ENCODE results near the gene SELENOF. TPM values are rescaled to one million over a fixed set of nuclear protein-coding genes. Genes with fewer than 3 reads are reported as not detected.
"Not testable (repeated sequence)": the region's sequence is repeated elsewhere in the genome, so short reads cannot be mapped to it uniquely, and the experiment has no call there.

Gene SELENOF
- total and polyA plus RNA-seq, 5 experiments from 2014 or later: 157 to 369 (median 289) TPM

DNA sequence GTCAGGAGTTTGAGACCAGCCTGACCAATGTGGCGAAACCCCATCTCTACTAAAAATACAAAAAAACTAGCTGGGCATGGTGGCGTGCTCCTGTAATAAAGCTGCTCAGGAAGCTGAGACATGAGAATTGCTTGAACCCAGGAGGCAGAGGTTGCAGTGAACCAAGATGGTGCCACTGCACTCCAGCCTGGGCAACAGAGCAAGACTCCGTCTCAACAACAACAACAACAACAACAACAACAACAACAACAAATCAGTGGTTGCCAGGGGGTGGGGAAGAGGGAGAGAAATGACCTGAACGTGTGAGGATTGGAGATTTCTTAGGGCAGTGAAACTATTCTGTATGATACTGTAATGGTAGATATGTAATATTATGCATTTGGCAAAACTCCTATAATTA is 46.6 kb downstream of the SELENOF start:
- not testable (repeated sequence) for DNase-seq, H3K4me3 Mint-ChIP-seq, H3K27me3 Mint-ChIP-seq, ATAC-seq, H3K9me3 Mint-ChIP-seq
- Mint-ChIP-seq H3K36me3 (peaks cover 0 to 49% (median 11%) of the 10 kb centered on the region in 3 donors), H3K4me1 (peaks cover 5 to 33% (median 13%) of the 10 kb centered on the region in 4 donors), H3K27ac (peak overlapping the region in 1 of 10 donors; percentile 81)
- POLR2A ChIA-PET: interaction anchor here (0.6 kb wide), 1 partner anchor 22 kb away, joined by 3 read pairs; no protein-coding TSS in a partner anchor

DNA sequence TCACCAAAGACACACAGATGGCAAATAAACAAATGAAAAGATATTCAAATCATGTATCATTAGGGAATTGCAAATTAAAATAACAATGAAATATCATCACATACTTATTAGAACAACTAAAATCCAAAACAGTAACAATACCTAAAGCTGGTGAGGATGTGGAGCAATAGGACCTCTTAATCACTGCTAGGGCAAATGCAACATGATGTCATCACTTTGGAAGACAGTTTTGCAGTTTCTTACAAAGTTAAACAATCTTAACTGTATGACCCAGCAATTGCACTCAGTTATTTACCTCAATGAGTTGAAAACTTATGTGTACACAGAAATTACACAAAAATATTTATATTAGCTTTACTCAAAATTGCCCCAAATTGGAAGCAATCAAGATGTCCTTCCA is 47.3 kb downstream of the SELENOF start:
- H3K4me1 Mint-ChIP-seq: peaks cover 5 to 33% (median 13%) of the 10 kb centered on the region in 4 donors
- POLR2A ChIA-PET: interaction anchor here (0.6 kb wide), 1 partner anchor 23 kb away, joined by 3 read pairs; no protein-coding TSS in a partner anchor
- H3K27ac Mint-ChIP-seq: peak overlapping the region in 8 of 10 donors; percentile 37 to 86 (median 62)
- H3K4me3 Mint-ChIP-seq: no peak overlapping the region
- peaks cover 0 to 52% (median 9%) of the 10 kb centered on the region in 3 donors for H3K36me3 Mint-ChIP-seq
- no peaks in the 10 kb centered on the region for H3K27me3 Mint-ChIP-seq
- no peak for DNase-seq
- no peak for ATAC-seq
- no peaks in the 10 kb centered on the region for H3K9me3 Mint-ChIP-seq

DNA sequence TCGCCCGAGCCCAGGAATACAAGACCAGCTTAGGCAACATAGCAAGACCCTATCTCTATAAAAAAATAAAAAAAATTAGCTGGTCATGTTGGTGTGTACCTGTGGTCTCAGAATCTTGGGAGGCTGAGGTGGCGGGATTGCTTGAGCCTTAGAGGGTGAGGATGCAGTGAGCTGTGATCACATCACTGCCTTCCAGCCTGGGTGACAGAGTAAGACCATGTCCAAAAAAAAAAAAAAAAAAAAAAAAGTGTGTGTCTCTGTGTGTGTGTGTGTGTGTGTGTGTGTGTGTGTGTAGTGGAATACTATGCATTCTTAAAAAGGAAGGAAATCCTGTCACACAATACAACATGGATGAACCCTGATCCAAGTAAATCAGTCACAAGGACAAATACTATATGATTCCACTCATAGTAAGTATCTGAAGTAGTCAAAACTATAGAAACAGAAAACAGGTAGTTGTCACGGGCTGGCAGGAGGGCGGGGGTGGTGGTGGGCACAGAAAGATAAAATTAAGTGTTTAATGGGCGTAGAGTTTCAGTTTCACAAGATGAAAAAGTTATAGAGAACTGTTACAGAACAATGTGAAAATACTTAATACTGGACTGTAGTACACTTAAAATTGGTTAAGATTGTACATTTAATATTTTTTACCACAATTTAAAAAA is 47.8 kb downstream of the SELENOF start:
- DNase-seq (no peak), ATAC-seq (no peak)
- Mint-ChIP-seq H3K27ac (peak overlapping the region; percentile 3 to 86 (median 54)), H3K4me1 (peaks cover 5 to 37% (median 15%) of the 10 kb centered on the region in 4 donors), H3K27me3 (no peaks in the 10 kb centered on the region), H3K36me3 (peaks cover 0 to 57% (median 9%) of the 10 kb centered on the region in 3 donors), H3K9me3 (no peaks in the 10 kb centered on the region), H3K4me3 (peak overlapping the region in 1 of 10 donors; percentile 17)
- POLR2A ChIA-PET: no interaction called here

DNA sequence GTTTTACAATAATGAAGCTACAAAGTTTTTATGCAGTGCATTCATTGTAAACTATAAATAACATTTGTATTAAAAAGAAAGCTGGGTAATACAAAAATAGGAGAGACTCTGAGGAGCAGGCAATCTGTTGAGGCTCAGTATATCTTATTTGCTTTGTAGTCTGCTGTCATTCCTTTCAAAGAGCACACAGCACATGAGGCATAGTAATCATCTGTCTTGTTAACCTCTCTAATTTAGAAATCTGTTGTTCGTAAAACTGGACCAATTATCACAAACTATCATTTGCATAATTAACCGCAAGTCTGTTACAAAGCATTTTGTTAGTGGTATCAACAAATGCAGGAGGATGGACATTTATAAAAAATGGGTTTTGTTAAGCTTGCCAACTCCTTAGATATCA is 51.0 kb downstream of the SELENOF start:
- ATAC-seq (no peak), DNase-seq (no peak)
- Mint-ChIP-seq H3K4me1 (peaks cover 0 to 28% (median 9%) of the 10 kb centered on the region in 4 donors), H3K27me3 (no peaks in the 10 kb centered on the region), H3K4me3 (no peak overlapping the region), H3K9me3 (no peaks in the 10 kb centered on the region), H3K27ac (peak overlapping the region in 2 of 10 donors; percentile 9 to 48), H3K36me3 (peaks cover 0 to 48% (median 12%) of the 10 kb centered on the region in 3 donors)
- POLR2A ChIA-PET: no interaction called here

DNA sequence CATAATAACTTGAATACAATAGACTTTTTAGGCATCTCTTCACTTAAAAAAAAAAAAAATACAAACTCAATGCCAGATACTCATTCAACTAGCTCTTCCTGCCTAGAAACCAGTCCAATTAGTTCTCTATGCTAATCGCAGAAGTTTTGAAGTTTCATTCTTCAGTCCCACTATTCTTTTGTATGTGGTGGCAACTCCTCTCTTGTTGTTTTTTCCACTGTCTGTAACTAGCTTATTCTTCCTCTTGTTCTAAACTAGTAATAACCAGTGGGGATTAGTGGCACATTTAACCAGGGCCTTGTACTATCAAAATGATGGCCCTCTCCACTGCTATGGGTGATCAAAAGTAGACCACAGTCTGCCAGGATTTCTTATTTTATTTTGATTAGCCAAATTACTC is 52.5 kb downstream of the SELENOF start:
- Mint-ChIP-seq H3K4me3 (no peak overlapping the region), H3K9me3 (no peaks in the 10 kb centered on the region), H3K27ac (peak overlapping the region in 7 of 10 donors; percentile 8 to 78 (median 25)), H3K27me3 (no peaks in the 10 kb centered on the region), H3K36me3 (peaks cover 0 to 42% (median 7%) of the 10 kb centered on the region in 3 donors), H3K4me1 (peaks cover 0 to 19% (median 8%) of the 10 kb centered on the region in 4 donors)
- POLR2A ChIA-PET: no interaction called here
- ATAC-seq: no peak
- DNase-seq: no peak

DNA sequence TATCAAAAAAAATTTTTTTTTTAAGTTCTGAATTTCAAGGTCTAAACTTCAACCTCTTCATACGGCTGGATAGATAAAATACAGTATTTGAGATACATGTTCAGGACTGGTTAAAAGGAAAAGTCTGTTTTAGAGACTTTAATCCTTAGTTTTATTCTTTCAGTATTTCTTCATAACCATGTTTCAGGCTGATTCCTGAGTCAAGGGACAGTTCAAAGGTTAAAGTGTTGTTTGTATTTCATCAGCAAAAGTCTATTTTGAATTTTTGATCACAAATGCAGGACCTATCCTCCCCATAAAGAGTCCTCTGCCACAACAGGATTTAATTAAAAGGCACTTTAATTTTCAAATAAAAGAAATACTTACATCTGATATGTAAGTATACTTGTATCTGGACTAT is 53.5 kb downstream of the SELENOF start:
- Mint-ChIP-seq H3K9me3 (no peaks in the 10 kb centered on the region), H3K36me3 (peaks cover 0 to 34% (median 5%) of the 10 kb centered on the region in 3 donors), H3K4me3 (no peak overlapping the region), H3K27me3 (no peaks in the 10 kb centered on the region), H3K4me1 (peaks cover 0 to 10% (median 4%) of the 10 kb centered on the region in 4 donors), H3K27ac (peak overlapping the region in 2 of 10 donors; percentile 9 to 78)
- POLR2A ChIA-PET: no interaction called here
- no peak for DNase-seq
- no peak for ATAC-seq

DNA sequence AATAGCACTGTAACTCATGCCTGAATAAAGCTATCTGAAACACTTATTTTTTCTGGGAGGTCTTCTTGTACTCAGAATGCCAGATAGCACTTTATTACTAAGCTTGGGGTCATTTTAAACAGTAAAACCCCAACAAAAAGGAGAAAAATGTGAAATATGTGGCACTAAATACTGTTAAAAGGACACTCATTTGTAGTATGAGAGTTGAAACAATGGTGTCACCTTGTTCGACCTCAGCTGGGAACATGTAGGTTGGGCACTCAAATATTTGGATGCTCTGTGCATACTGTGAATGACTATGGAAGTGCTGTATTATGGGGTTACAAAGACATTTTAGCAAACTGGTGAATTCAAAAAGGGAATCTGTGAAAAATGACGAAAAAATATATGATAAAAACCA is 53.9 kb downstream of the SELENOF start:
- Mint-ChIP-seq H3K36me3 (peaks cover 0 to 30% (median 5%) of the 10 kb centered on the region in 3 donors), H3K4me3 (no peak overlapping the region), H3K4me1 (peaks cover 0 to 7% (median 4%) of the 10 kb centered on the region in 4 donors), H3K27ac (peak overlapping the region in 1 of 10 donors; percentile 20), H3K27me3 (no peaks in the 10 kb centered on the region), H3K9me3 (no peaks in the 10 kb centered on the region)
- ATAC-seq (no peak), DNase-seq (no peak)
- POLR2A ChIA-PET: no interaction called here

DNA sequence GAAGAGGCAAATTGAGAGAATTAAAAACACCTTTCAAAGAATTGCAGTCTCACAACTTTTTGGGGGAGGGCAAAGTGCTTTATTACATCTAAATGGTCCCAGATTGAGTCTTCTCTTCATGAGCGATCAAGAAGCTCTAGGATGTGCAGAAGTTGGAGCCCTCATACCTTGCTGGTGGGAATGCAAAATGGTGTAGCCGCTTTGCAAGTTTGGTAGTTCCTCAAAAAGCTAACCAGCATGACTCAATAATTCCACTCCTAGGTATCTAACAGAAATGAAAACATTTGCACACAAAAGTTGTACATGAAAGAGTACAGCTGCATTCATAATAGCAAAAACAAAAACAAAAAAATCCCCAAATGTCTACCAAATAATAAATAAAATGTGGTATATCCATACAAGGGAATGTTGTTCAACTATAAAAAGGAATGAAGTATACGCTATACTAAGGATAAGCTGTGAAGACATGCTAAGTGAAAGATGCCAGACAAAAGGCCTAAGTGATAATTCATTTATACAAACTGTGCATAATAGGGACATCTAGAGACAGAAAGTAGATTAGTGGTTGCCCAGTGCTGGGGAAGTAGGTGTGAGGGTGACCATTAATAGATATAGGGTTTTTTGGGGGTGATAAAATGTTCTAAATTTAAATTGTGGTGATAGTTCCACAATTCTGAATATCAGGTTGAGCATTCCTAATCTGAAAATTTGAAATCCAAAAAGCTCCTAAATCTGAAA is 55.2 kb downstream of the SELENOF start:
- POLR2A ChIA-PET: interaction anchor here (0.7 kb wide), 1 partner anchor 188 kb away, joined by 4 read pairs; no protein-coding TSS in a partner anchor
- H3K36me3 Mint-ChIP-seq: peaks cover 0 to 23% (median 5%) of the 10 kb centered on the region in 3 donors
- no peaks in the 10 kb centered on the region for H3K9me3 Mint-ChIP-seq
- ATAC-seq (no peak), DNase-seq (no peak)
- H3K4me3 Mint-ChIP-seq: no peak overlapping the region
- no peaks in the 10 kb centered on the region for H3K27me3 Mint-ChIP-seq
- peaks cover 0 to 6% (median 4%) of the 10 kb centered on the region in 4 donors for H3K4me1 Mint-ChIP-seq
- H3K27ac Mint-ChIP-seq: peak overlapping the region in 2 of 10 donors; percentile 8 to 52

DNA sequence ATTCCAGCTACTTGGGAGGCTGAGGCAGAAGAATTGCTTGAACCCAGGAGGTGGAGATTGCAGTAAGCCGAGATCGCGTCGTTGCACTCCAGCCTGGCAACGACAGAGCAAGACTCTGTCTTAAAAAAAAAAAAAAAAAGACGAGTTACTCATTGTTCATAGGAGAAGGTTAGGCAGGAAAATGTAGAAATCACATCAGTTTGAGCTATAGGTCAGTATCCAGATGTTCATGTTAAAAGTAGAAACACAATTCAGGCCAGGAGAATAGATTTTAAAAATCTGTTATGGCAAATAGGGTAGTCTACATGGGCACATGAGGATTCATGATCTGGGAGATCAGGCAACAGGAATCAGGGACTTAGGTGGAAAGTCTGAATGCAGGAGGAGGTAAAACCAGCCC is 57.7 kb downstream of the SELENOF start:
- peaks cover 0 to 6% (median 3%) of the 10 kb centered on the region in 3 donors for H3K36me3 Mint-ChIP-seq
- peaks cover 0 to 10% (median 2%) of the 10 kb centered on the region in 4 donors for H3K4me1 Mint-ChIP-seq
- no peak overlapping the region for H3K4me3 Mint-ChIP-seq
- peak overlapping the region in 3 of 10 donors; percentile 15 to 74 (median 20) for H3K27ac Mint-ChIP-seq
- POLR2A ChIA-PET: no interaction called here
- no peaks in the 10 kb centered on the region for H3K27me3 Mint-ChIP-seq
- DNase-seq (no peak), ATAC-seq (no peak)
- no peaks in the 10 kb centered on the region for H3K9me3 Mint-ChIP-seq

DNA sequence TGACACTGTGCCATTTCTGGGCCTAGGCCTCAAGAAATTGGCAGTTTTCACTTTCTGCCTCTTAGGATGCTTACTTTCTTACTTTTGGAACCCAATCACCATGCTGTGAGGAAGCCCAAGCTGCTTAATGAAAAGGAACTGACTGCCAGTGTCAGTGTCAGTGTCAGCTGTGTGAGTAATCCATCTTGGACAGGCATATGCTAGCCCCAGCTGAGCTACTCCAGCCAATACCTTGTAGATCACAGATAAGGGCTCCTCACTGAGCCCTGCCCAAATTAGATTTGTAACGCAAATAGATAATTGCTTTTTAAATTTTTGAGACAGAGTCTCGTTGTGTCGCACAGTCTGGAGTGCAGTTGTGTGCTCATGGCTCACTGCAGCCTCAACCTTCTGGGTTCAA is 59.6 kb downstream of the SELENOF start:
- Mint-ChIP-seq H3K4me1 (peaks cover 0 to 9% (median 2%) of the 10 kb centered on the region in 4 donors), H3K27me3 (no peaks in the 10 kb centered on the region), H3K36me3 (peaks cover 0 to 3% (median under 1%) of the 10 kb centered on the region in 3 donors), H3K9me3 (no peaks in the 10 kb centered on the region), H3K27ac (no peak overlapping the region), H3K4me3 (no peak overlapping the region)
- DNase-seq (no peak), ATAC-seq (no peak)
- POLR2A ChIA-PET: no interaction called here

DNA sequence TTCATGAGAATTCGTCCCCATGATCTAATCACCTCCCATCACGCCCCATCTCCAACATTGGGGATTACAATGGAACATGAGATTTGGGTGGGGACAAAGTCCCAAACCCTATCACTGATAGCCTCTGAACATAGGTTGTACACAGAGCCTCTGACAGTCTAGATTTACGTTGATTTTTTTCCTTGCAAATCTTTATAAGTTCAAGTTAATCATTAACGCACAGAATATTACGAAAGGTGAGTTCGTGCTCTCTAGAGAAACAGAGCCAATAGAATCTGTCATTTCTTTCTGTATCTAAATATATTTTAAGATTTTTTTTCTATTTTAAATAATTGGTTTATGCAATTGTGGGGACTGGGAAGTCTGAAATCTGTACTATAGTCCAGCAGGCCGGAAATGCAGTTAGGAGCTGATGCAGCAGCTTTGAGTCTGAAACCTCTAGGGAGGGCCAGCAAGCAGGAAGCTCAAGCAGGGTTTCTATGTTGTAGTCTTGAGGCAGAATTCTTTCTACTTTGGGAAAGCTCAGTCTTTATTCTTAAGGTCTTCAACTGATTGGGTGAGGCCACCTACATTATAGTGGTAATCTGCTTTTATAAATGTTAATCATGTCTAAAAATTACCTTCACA is 61.0 kb downstream of the SELENOF start:
- Mint-ChIP-seq H3K4me1 (peaks cover 0 to 7% (median under 1%) of the 10 kb centered on the region in 4 donors), H3K9me3 (no peaks in the 10 kb centered on the region), H3K27ac (no peak overlapping the region), H3K27me3 (no peaks in the 10 kb centered on the region), H3K36me3 (no peaks in the 10 kb centered on the region), H3K4me3 (no peak overlapping the region)
- POLR2A ChIA-PET: no interaction called here
- no peak for DNase-seq
- no peak for ATAC-seq

DNA sequence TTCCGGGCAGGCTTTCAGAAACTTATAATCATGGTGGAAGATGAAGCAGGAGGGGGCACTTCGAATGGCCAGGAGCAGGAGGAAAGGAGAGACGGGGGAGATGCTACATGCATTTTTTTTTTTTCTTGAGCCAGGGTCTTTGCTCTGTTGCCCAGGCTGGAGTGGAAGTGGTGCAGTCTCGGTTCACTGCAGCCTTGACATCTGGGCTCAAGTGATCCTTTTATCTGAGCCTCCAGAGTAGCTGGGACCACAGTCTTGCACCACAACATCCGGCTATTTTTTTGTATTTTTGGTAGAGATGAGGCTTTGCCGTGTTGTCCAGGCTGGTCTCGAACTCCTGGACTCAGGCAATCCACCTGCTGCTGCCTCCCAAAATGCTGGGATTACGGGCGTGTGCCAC is 61.6 kb downstream of the SELENOF start:
- Mint-ChIP-seq H3K27me3 (peaks cover 0 to 2% (median 0%) of the 10 kb centered on the region in 5 donors), H3K4me1 (peaks cover 0 to 7% (median under 1%) of the 10 kb centered on the region in 4 donors), H3K4me3 (no peak overlapping the region), H3K9me3 (no peaks in the 10 kb centered on the region), H3K36me3 (no peaks in the 10 kb centered on the region), H3K27ac (no peak overlapping the region)
- ATAC-seq (no peak), DNase-seq (no peak)
- POLR2A ChIA-PET: no interaction called here
